ENCODE measurements around the gene ARL8A. TPM values are rescaled to one million over a fixed set of nuclear protein-coding genes. Genes with fewer than 3 reads are reported as not detected.

Gene ARL8A
- total RNA-seq, 1 experiment from 2014 or later: 45.6 TPM

GRCh38 chr1:202127061-202127460 lies 17.5 kb downstream of the ARL8A start:
- intact Hi-C loops (cut with micrococcal nuclease): no loop called here
- ChIA-PET RAD21 (ENCODE audit: low non-redundant PET in 1 of 2, low total read pairs in 2 of 2, uncharacterized antibody in 2 of 2, unreplicated experiment in 2 of 2) (interaction anchor here in 1 of 2 experiments (0.6 kb wide), 1 partner anchor 13 kb away, joined by 3 read pairs; no protein-coding TSS in a partner anchor), POLR2A (no interaction called here), CTCF (no interaction called here)
- H3K27ac ChIP-seq (ENCODE audit: low read depth, low read length): no peak overlapping the region
- H3K9me2 ChIP-seq (ENCODE audit: insufficient read depth): no peaks in the 10 kb centered on the region
- TF ChIP-seq SP1 (IDR thresholded peaks at IDR 0.05; ENCODE audit: low read depth): no peak
- TF ChIP-seq RAD21 (IDR thresholded peaks at IDR 0.05; ENCODE audit: low read depth): no peak
- no peak for TF ChIP-seq SRF (IDR thresholded peaks at IDR 0.05; ENCODE audit: low read depth)
- TF ChIP-seq CBX3 (IDR thresholded peaks at IDR 0.05; ENCODE audit: low read depth): no peak
- H3K4me1 ChIP-seq (ENCODE audit: control insufficient read depth in 1 of 2, insufficient read depth in 2 of 2, low read length in 2 of 2): peaks cover 2 to 12% of the 10 kb centered on the region in 2 experiments; a peak in 3 of 4 replicates
- H3K9me3 ChIP-seq (ENCODE audit: control insufficient read depth in 1 of 2, insufficient read depth in 1 of 2, low read depth in 1 of 2, low read length in 2 of 2): no peaks in the 10 kb centered on the region
- H2AFZ ChIP-seq (ENCODE audit: low read depth, low read length, poor library complexity, severe bottlenecking): no peak overlapping the region
- no peak overlapping the region for H3K4me3 ChIP-seq (replicated peaks in 1 of 2; ENCODE audit: low read depth in 1 of 2, low read length in 2 of 2)
- BruUV-seq (replicated peaks): no TSS peak
- no peaks in the 10 kb centered on the region for H3K79me2 ChIP-seq (ENCODE audit: insufficient read depth, low read length)
- no peak overlapping the region for H3K9ac ChIP-seq (ENCODE audit: low read length)
- ATAC-seq: no peak
- H3K4me2 ChIP-seq (ENCODE audit: low read length): no peak overlapping the region
- no peaks in the 10 kb centered on the region; the same call in 1 of the 2 replicates for H3K27me3 ChIP-seq (ENCODE audit: insufficient read depth, low read length)
- no peak for DNase-seq (ENCODE audit: low read depth, low spot score)
- no peaks in the 10 kb centered on the region for H4K20me1 ChIP-seq (ENCODE audit: insufficient read depth)
- H3K36me3 ChIP-seq (ENCODE audit: control insufficient read depth in 1 of 2, insufficient read depth in 2 of 2, low read length in 2 of 2): no peaks in the 10 kb centered on the region

GRCh38 chr1:202126426-202126825 lies 18.1 kb downstream of the ARL8A start:
- intact Hi-C loops (cut with micrococcal nuclease): no loop called here
- Histone ChIP-seq H3K27ac (ENCODE audit: low read depth, low read length) (no peak overlapping the region), H3K4me3 (replicated peaks in 1 of 2; ENCODE audit: low read depth in 1 of 2, low read length in 2 of 2) (no peak overlapping the region), H2AFZ (ENCODE audit: low read depth, low read length, poor library complexity, severe bottlenecking) (no peak overlapping the region), H3K9ac (ENCODE audit: low read length) (no peak overlapping the region), H3K36me3 (ENCODE audit: control insufficient read depth in 1 of 2, insufficient read depth in 2 of 2, low read length in 2 of 2) (no peaks in the 10 kb centered on the region), H4K20me1 (ENCODE audit: insufficient read depth) (no peaks in the 10 kb centered on the region), H3K79me2 (ENCODE audit: insufficient read depth, low read length) (no peaks in the 10 kb centered on the region), H3K4me1 (ENCODE audit: control insufficient read depth in 1 of 2, insufficient read depth in 2 of 2, low read length in 2 of 2) (peaks cover 2 to 12% of the 10 kb centered on the region in 2 experiments; a peak in 3 of 4 replicates), H3K9me2 (ENCODE audit: insufficient read depth) (no peaks in the 10 kb centered on the region), H3K4me2 (ENCODE audit: low read length) (no peak overlapping the region), H3K27me3 (ENCODE audit: insufficient read depth, low read length) (no peaks in the 10 kb centered on the region; the same call in 1 of the 2 replicates), H3K9me3 (ENCODE audit: control insufficient read depth in 1 of 2, insufficient read depth in 1 of 2, low read depth in 1 of 2, low read length in 2 of 2) (no peaks in the 10 kb centered on the region)
- TF ChIP-seq EZH2phosphoT487 (IDR thresholded peaks at IDR 0.05; ENCODE audit: borderline replicate concordance) (no peak), SIN3A (IDR thresholded peaks at IDR 0.05; ENCODE audit: low read depth) (no peak)
- ATAC-seq: no peak
- POLR2A ChIA-PET: interaction anchor here (0.8 kb wide), 1 partner anchor 116 kb away, joined by 4 read pairs; the partner anchor contains the start of gene ELF3
- DNase-seq (ENCODE audit: low read depth, low spot score): no peak
- CTCF ChIA-PET: interaction anchor here (1.5 kb wide), 1 partner anchor 10 kb away, joined by 7 read pairs; no protein-coding TSS in a partner anchor
- no TSS peak for BruUV-seq (replicated peaks)
- RAD21 ChIA-PET (ENCODE audit: low non-redundant PET in 1 of 2, low total read pairs in 2 of 2, uncharacterized antibody in 2 of 2, unreplicated experiment in 2 of 2): no interaction called here
